ENCODE results near the gene TLCD2.

DNA sequence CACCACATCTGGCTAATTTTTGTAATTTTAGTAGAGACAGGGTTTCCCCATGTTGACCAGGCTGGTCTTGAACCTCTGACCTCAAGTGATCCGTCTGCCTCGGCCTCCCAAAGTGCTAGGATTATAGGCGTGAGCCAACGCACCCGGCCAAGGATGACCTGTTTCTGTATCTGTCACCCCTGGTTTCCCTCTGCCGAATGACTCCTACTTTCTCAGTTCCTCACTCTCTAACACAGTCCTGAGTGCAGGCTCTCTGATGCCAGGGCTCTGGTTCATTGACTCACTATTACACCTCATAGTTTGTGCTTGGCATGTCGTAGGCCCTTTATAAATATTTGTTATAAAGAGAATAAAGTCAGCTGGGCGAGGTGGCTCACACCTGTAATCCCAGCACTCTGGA lies 14.8 kb downstream of the TLCD2 start:
- TF ChIP-seq HNRNPL (IDR thresholded peaks at IDR 0.05; ENCODE audit: low read depth, low read length) = no peak
- TF ChIP-seq CTCF (IDR thresholded peaks at IDR 0.05 in 2 of 3, conservative IDR thresholded peaks at IDR 0.05 in 1 of 3; ENCODE audit: insufficient read depth in 2 of 3, low read depth in 1 of 3, low read length in 3 of 3) = no peak
- no peak for TF ChIP-seq TEAD2 (tag; IDR thresholded peaks at IDR 0.05)
